ENCODE measurements around the gene LMBR1. TPM values are rescaled to one million over a fixed set of nuclear protein-coding genes. Genes with fewer than 3 reads are reported as not detected.
A peak's percentile ranks its signal among the peaks of the same experiment; 100 is the strongest.

The LMBR1 gene
- total RNA-seq, 2 experiments from 2014 or later = 51.3 to 51.8 TPM

DNA sequence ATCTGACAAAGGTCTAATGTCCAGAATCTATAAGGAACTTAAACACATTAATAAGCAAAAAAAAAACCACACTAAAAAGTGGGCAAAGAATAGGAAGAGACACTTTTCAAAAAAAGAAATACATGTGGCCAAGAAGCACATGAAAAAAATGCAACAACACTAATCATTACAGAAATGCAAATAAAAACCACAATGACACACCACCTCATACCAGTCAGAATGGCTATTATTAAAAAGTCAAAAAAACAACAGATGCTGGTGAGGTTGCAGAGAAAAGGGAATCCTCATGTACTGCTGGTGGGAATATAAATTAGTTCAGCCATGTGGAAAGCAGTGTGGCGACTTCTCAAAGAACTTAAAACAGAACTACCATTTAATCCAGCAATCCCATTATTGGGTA, 119.0 kb downstream of the LMBR1 start:
- ChIA-PET POLR2A (no interaction called here), CTCF (interaction anchor here (1.4 kb wide), 1 partner anchor 10 kb away, joined by 3 read pairs; no protein-coding TSS in a partner anchor)
- peaks cover 30% of the 10 kb centered on the region for H3K36me3 Mint-ChIP-seq (ENCODE audit: low read depth)
- peaks cover 3% of the 10 kb centered on the region for H3K9me3 Mint-ChIP-seq
- H3K27me3 Mint-ChIP-seq = no peaks in the 10 kb centered on the region
- no peak for DNase-seq
- H3K4me1 Mint-ChIP-seq = peaks cover 56% of the 10 kb centered on the region
- no peak overlapping the region for H3K27ac Mint-ChIP-seq
- no peak overlapping the region for H3K4me3 Mint-ChIP-seq

GRCh38 chr7:156772725-156773124, 120.3 kb downstream of the LMBR1 start:
- CTCF ChIA-PET = interaction anchor here (1.4 kb wide), 1 partner anchor 11 kb away, joined by 3 read pairs; no protein-coding TSS in a partner anchor
- Mint-ChIP-seq H3K4me3 (no peak overlapping the region), H3K4me1 (peaks cover 49% of the 10 kb centered on the region), H3K27ac (no peak overlapping the region), H3K27me3 (no peaks in the 10 kb centered on the region), H3K9me3 (peaks cover 3% of the 10 kb centered on the region), H3K36me3 (ENCODE audit: low read depth) (peaks cover 30% of the 10 kb centered on the region)
- POLR2A ChIA-PET = no interaction called here
- DNase-seq = no peak

DNA sequence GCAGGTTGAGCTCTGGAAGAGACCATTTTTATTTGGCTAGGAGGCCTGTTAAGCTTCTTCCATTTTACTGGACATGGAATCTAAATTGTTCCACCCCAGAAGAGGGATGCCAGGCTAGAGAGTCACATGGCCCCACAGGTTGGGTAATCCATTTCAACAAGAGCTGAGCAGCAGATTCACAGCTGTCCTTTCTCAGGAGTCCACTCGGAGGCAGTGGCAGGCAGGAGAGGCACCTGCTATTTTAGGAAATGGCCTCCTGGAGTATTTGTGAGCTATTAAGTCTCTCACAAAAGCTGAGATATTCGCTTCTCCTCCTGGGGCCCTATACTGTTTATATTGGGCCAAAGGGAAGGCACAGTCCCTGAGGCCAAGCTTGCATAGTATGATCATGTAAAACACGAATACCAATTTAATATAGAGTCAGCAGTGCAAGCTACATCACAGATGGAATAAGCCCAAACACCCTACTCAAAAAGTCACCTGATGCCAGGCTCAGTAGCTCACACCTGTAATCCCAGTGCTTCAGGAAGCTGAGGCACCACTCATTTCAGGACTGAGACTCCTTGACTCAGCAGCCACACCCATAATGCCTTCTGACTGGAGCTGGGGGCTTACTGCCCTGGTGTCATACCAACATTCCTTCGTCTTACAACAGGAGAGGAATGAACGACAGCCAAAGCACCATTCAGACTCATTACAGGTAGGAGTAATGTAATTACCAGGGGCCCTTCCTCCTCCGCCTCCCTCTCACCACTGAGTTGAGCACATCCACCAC, 124.1 kb downstream of the LMBR1 start:
- H3K4me1 Mint-ChIP-seq = peaks cover 29% of the 10 kb centered on the region
- DNase-seq = no peak
- H3K36me3 Mint-ChIP-seq (ENCODE audit: low read depth) = peaks cover 15% of the 10 kb centered on the region
- H3K4me3 Mint-ChIP-seq = no peak overlapping the region
- H3K27me3 Mint-ChIP-seq = no peaks in the 10 kb centered on the region
- ChIA-PET POLR2A (no interaction called here), CTCF (no interaction called here)
- peaks cover 3% of the 10 kb centered on the region for H3K9me3 Mint-ChIP-seq
- H3K27ac Mint-ChIP-seq = no peak overlapping the region

DNA sequence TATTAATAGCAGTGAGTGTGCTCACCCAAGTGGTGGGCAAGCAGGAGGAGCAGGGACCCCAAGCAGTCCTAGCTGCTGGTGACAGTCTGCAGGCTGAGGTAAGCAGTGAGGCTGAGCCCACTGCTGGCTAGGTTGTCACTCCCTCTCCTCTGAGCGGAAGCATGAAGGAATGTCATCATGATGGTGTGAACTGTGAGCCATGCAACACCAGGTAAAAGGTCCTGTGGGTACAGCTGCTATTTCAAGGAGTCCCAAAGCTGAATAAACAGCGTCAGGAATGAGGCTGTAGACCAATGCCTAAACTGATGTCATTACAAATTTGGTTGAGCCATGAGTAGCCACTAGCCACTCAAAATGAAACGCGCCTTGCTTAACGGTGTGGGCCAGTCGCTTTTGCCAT, 126.3 kb downstream of the LMBR1 start:
- DNase-seq = no peak
- H3K27ac Mint-ChIP-seq = no peak overlapping the region
- H3K36me3 Mint-ChIP-seq (ENCODE audit: low read depth) = peaks cover 19% of the 10 kb centered on the region
- H3K4me3 Mint-ChIP-seq = no peak overlapping the region
- ChIA-PET POLR2A (no interaction called here), CTCF (no interaction called here)
- H3K27me3 Mint-ChIP-seq = no peaks in the 10 kb centered on the region
- H3K9me3 Mint-ChIP-seq = no peaks in the 10 kb centered on the region
- peaks cover 20% of the 10 kb centered on the region for H3K4me1 Mint-ChIP-seq

GRCh38 chr7:156765901-156766656, 126.9 kb downstream of the LMBR1 start:
- Mint-ChIP-seq H3K4me1 (peaks cover 16% of the 10 kb centered on the region), H3K9me3 (no peaks in the 10 kb centered on the region), H3K27ac (no peak overlapping the region), H3K27me3 (no peaks in the 10 kb centered on the region), H3K36me3 (ENCODE audit: low read depth) (peaks cover 15% of the 10 kb centered on the region), H3K4me3 (no peak overlapping the region)
- CTCF ChIA-PET = no interaction called here
- POLR2A ChIA-PET = no interaction called here
- no peak for DNase-seq

- POLR2A ChIA-PET = interaction anchor here (0.6 kb wide), 1 partner anchor 113 kb away, joined by 3 read pairs; no protein-coding TSS in a partner anchor
- DNase-seq = no peak
- Mint-ChIP-seq H3K4me3 (no peak overlapping the region), H3K9me3 (peaks cover 7% of the 10 kb centered on the region), H3K36me3 (ENCODE audit: low read depth) (peaks cover 22% of the 10 kb centered on the region), H3K4me1 (peaks cover 13% of the 10 kb centered on the region), H3K27me3 (no peaks in the 10 kb centered on the region), H3K27ac (no peak overlapping the region)
- CTCF ChIA-PET = no interaction called here
These were observed 128.2 kb downstream of the LMBR1 start for GRCh38 chr7:156764766-156765165.

DNA sequence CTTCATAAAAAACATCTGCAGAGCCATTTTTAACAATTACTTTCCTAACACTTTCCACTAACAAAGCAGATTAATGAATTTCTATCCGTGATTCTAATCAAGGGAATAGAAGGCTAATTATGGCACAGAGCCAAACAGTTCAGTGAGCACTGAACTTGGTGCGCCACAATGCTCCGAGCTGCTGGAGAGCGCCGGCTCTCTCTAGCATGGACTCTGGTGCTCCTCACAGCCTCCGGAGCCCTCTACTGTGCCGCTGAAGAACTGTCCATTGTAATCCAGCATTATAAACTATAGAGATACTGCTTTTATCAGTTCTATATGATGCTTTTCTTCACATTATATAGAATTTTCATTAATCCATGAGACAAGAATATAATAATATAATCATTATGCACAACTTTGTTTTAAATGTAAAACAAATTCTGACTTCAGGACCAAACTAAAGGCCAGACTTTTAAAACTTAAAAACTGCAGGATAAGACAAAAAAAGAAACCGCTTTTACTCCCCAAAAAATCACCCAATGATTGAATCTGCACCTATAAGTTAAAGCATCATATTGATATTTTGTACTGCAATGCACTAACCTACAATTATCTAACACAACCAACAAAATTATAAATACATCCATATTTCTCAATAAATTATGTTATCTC, 128.8 kb downstream of the LMBR1 start:
- Mint-ChIP-seq H3K9me3 (peaks cover 10% of the 10 kb centered on the region), H3K27ac (no peak overlapping the region), H3K27me3 (no peaks in the 10 kb centered on the region), H3K4me1 (peaks cover 7% of the 10 kb centered on the region), H3K36me3 (ENCODE audit: low read depth) (peaks cover 26% of the 10 kb centered on the region), H3K4me3 (no peak overlapping the region)
- no peak for DNase-seq
- POLR2A ChIA-PET = interaction anchor here (0.6 to 1.1 kb wide), 2 partner anchors 13 to 113 kb away, joined by 3 read pairs; no protein-coding TSS in a partner anchor
- CTCF ChIA-PET = no interaction called here

DNA sequence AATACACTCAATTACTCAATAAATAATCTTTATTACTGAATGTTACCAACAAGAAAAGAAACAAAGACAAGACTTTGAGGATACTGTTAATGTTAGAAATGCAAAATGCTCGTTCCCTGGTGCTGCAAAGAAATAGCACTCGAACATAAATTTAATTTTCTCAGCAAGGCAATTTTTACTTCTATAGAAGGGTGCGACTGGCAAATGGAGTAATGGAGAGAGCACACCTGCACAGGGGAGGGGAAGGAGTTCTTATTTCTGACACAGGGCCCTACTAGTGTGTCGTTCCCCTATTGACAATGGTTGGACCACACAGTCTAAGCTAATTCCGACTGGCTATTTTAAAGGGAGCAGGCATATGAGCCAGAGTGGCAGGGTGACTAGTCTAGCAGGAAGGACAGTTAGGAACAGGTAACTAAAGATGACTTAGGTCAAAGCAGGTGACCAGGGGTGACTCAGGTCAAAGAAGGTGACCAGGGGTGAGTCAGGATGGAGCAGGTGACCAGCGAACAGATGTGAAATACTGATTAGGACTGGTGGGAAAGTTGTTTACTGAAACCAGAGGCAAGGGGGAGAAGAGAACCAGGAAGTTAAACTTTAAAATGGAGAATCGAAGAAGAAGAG, 133.3 kb downstream of the LMBR1 start:
- H3K27me3 Mint-ChIP-seq = no peaks in the 10 kb centered on the region
- H3K4me3 Mint-ChIP-seq = no peak overlapping the region
- no peak for DNase-seq
- peaks cover 6% of the 10 kb centered on the region for H3K4me1 Mint-ChIP-seq
- CTCF ChIA-PET = interaction anchor here (0.6 kb wide), 1 partner anchor 792 kb away, joined by 3 read pairs; no protein-coding TSS in a partner anchor
- H3K36me3 Mint-ChIP-seq (ENCODE audit: low read depth) = peaks cover 52% of the 10 kb centered on the region
- H3K9me3 Mint-ChIP-seq = peaks cover 18% of the 10 kb centered on the region
- POLR2A ChIA-PET = no interaction called here
- H3K27ac Mint-ChIP-seq = no peak overlapping the region

DNA sequence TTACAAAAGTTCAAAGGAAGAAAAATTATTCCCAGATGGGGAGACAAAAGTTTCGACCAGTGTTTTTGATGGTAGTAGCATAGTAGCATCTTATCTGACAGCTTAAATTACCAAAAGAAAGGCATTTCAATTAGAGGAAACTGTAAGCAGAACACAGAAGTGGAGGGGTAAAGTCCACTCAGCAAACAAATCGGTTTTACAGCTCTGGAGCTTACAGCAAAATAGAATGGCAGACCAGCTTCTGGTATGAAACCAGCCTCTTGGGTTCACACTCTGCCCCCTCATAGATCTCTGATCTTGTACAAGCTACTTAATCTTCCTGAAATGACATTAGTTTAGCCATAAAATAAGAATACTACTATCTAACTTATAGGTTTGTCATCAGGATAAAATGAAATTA, 133.8 kb downstream of the LMBR1 start:
- Mint-ChIP-seq H3K27me3 (no peaks in the 10 kb centered on the region), H3K36me3 (ENCODE audit: low read depth) (peaks cover 53% of the 10 kb centered on the region), H3K27ac (no peak overlapping the region), H3K9me3 (peaks cover 18% of the 10 kb centered on the region), H3K4me3 (no peak overlapping the region), H3K4me1 (peaks cover 10% of the 10 kb centered on the region)
- POLR2A ChIA-PET = no interaction called here
- CTCF ChIA-PET = no interaction called here
- no peak for DNase-seq

- peaks cover 10% of the 10 kb centered on the region for H3K4me1 Mint-ChIP-seq
- H3K4me3 Mint-ChIP-seq = no peak overlapping the region
- POLR2A ChIA-PET = interaction anchor here (1.7 kb wide), 1 partner anchor 10 kb away, joined by 4 read pairs; no protein-coding TSS in a partner anchor
- peaks cover 37% of the 10 kb centered on the region for H3K36me3 Mint-ChIP-seq (ENCODE audit: low read depth)
- CTCF ChIA-PET = interaction anchor here (1.4 kb wide), 1 partner anchor 9 kb away, joined by 3 read pairs; no protein-coding TSS in a partner anchor
- peaks cover 8% of the 10 kb centered on the region for H3K9me3 Mint-ChIP-seq
- H3K27ac Mint-ChIP-seq = peak overlapping the region; percentile 45
- H3K27me3 Mint-ChIP-seq = no peaks in the 10 kb centered on the region
- no peak for DNase-seq
These were observed 138.8 kb downstream of the LMBR1 start for GRCh38 chr7:156754201-156754600.

GRCh38 chr7:156753630-156754029, 139.4 kb downstream of the LMBR1 start:
- no peak for DNase-seq
- Mint-ChIP-seq H3K4me1 (peaks cover 10% of the 10 kb centered on the region), H3K9me3 (peaks cover 6% of the 10 kb centered on the region), H3K36me3 (ENCODE audit: low read depth) (peaks cover 34% of the 10 kb centered on the region), H3K27me3 (no peaks in the 10 kb centered on the region), H3K27ac (no peak overlapping the region), H3K4me3 (no peak overlapping the region)
- ChIA-PET CTCF (interaction anchor here (1.4 kb wide), 1 partner anchor 9 kb away, joined by 3 read pairs; no protein-coding TSS in a partner anchor), POLR2A (interaction anchor here (1.7 kb wide), 1 partner anchor 9 kb away, joined by 4 read pairs; no protein-coding TSS in a partner anchor)

- Mint-ChIP-seq H3K36me3 (ENCODE audit: low read depth) (peaks cover 30% of the 10 kb centered on the region), H3K9me3 (peaks cover 1% of the 10 kb centered on the region), H3K27ac (no peak overlapping the region), H3K4me1 (peaks cover 10% of the 10 kb centered on the region), H3K4me3 (no peak overlapping the region), H3K27me3 (no peaks in the 10 kb centered on the region)
- no peak for DNase-seq
- ChIA-PET POLR2A (no interaction called here), CTCF (interaction anchor here (0.6 to 1.4 kb wide), 2 partner anchors 8 to 10 kb away, joined by 3 read pairs; no protein-coding TSS in a partner anchor)
These were observed 139.8 kb downstream of the LMBR1 start for GRCh38 chr7:156753229-156753560.
